ENCODE results near the gene PTPRCAP. TPM values are rescaled to one million over a fixed set of nuclear protein-coding genes. Genes with fewer than 3 reads are reported as not detected.

PTPRCAP gene
- total and polyA plus RNA-seq, 9 of the 15 experiments (the other 6 are each of a cell fraction or from before 2014, with no cell fraction given), result 0.22 to 2.0 (median 1.1) TPM; not detected in 4

DNA sequence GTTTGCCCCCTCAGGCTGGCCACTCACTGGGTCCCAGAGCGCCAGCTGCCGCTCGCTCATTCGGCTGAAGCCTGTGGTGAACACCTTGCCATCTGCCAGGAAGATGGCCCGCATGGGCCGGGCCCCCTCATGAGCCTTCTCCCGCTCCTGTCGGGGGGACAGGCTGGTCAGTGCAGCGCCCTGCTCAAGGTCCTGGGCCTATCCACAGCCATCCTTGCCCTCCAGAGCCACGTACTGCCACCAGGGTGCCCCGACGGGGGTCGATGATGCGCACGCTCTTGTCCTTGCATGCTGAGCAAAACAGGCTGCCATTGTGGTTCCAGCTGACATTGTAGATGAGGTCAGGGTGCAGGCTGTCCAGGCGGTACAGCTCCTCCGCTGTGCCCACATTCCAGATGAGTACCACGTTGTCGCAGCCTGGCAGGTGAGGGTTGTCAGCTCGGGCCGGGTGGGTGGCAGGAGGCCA, 3.6 kb upstream of the PTPRCAP start (continued):
- TF ChIP-seq GMEB1 (CRISPR knock-in tag; IDR thresholded peaks at IDR 0.05) (no peak), ZBTB34 (CRISPR knock-in tag; IDR thresholded peaks at IDR 0.05) (no peak), CXXC5 (CRISPR knock-in tag; IDR thresholded peaks at IDR 0.05) (no peak), ZNF24 (IDR thresholded peaks at IDR 0.05) (no peak), RBBP5 (IDR thresholded peaks at IDR 0.05; ENCODE audit: borderline replicate concordance, insufficient read depth, low read length, poor library complexity, severe bottlenecking) (no peak), FOS (IDR thresholded peaks at IDR 0.05; ENCODE audit: extremely low read depth, insufficient read length) (no peak), MAFK (IDR thresholded peaks at IDR 0.05; ENCODE audit: low read length) (no peak), HMGN3 (IDR thresholded peaks at IDR 0.05; ENCODE audit: borderline replicate concordance, extremely low read depth, insufficient read length, low read depth, low read length) (peak; percentile 13), FIP1L1 (IDR thresholded peaks at IDR 0.05; ENCODE audit: low read depth, low read length, poor library complexity, severe bottlenecking) (peak; percentile 13)
- TF ChIP-seq, protein P1, sequence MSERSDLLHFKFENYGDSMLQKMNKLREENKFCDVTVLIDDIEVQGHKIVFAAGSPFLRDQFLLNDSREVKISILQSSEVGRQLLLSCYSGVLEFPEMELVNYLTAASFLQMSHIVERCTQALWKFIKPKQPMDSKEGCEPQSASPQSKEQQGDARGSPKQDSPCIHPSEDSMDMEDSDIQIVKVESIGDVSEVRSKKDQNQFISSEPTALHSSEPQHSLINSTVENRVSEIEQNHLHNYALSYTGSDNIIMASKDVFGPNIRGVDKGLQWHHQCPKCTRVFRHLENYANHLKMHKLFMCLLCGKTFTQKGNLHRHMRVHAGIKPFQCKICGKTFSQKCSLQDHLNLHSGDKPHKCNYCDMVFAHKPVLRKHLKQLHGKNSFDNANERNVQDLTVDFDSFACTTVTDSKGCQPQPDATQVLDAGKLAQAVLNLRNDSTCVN (CRISPR knock-in tag; IDR thresholded peaks at IDR 0.05), result no peak
- TF ChIP-seq, protein P2, sequence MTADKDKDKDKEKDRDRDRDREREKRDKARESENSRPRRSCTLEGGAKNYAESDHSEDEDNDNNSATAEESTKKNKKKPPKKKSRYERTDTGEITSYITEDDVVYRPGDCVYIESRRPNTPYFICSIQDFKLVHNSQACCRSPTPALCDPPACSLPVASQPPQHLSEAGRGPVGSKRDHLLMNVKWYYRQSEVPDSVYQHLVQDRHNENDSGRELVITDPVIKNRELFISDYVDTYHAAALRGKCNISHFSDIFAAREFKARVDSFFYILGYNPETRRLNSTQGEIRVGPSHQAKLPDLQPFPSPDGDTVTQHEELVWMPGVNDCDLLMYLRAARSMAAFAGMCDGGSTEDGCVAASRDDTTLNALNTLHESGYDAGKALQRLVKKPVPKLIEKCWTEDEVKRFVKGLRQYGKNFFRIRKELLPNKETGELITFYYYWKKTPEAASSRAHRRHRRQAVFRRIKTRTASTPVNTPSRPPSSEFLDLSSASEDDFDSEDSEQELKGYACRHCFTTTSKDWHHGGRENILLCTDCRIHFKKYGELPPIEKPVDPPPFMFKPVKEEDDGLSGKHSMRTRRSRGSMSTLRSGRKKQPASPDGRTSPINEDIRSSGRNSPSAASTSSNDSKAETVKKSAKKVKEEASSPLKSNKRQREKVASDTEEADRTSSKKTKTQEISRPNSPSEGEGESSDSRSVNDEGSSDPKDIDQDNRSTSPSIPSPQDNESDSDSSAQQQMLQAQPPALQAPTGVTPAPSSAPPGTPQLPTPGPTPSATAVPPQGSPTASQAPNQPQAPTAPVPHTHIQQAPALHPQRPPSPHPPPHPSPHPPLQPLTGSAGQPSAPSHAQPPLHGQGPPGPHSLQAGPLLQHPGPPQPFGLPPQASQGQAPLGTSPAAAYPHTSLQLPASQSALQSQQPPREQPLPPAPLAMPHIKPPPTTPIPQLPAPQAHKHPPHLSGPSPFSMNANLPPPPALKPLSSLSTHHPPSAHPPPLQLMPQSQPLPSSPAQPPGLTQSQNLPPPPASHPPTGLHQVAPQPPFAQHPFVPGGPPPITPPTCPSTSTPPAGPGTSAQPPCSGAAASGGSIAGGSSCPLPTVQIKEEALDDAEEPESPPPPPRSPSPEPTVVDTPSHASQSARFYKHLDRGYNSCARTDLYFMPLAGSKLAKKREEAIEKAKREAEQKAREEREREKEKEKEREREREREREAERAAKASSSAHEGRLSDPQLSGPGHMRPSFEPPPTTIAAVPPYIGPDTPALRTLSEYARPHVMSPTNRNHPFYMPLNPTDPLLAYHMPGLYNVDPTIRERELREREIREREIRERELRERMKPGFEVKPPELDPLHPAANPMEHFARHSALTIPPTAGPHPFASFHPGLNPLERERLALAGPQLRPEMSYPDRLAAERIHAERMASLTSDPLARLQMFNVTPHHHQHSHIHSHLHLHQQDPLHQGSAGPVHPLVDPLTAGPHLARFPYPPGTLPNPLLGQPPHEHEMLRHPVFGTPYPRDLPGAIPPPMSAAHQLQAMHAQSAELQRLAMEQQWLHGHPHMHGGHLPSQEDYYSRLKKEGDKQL (CRISPR knock-in tag; IDR thresholded peaks at IDR 0.05; ENCODE audit: borderline replicate concordance), result no peak
- TF ChIP-seq, protein P3, sequence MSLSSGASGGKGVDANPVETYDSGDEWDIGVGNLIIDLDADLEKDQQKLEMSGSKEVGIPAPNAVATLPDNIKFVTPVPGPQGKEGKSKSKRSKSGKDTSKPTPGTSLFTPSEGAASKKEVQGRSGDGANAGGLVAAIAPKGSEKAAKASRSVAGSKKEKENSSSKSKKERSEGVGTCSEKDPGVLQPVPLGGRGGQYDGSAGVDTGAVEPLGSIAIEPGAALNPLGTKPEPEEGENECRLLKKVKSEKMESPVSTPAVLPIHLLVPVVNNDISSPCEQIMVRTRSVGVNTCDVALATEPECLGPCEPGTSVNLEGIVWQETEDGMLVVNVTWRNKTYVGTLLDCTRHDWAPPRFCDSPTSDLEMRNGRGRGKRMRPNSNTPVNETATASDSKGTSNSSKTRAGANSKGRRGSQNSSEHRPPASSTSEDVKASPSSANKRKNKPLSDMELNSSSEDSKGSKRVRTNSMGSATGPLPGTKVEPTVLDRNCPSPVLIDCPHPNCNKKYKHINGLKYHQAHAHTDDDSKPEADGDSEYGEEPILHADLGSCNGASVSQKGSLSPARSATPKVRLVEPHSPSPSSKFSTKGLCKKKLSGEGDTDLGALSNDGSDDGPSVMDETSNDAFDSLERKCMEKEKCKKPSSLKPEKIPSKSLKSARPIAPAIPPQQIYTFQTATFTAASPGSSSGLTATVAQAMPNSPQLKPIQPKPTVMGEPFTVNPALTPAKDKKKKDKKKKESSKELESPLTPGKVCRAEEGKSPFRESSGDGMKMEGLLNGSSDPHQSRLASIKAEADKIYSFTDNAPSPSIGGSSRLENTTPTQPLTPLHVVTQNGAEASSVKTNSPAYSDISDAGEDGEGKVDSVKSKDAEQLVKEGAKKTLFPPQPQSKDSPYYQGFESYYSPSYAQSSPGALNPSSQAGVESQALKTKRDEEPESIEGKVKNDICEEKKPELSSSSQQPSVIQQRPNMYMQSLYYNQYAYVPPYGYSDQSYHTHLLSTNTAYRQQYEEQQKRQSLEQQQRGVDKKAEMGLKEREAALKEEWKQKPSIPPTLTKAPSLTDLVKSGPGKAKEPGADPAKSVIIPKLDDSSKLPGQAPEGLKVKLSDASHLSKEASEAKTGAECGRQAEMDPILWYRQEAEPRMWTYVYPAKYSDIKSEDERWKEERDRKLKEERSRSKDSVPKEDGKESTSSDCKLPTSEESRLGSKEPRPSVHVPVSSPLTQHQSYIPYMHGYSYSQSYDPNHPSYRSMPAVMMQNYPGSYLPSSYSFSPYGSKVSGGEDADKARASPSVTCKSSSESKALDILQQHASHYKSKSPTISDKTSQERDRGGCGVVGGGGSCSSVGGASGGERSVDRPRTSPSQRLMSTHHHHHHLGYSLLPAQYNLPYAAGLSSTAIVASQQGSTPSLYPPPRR (CRISPR knock-in tag; IDR thresholded peaks at IDR 0.05; ENCODE audit: borderline replicate concordance), result no peak
